Activated CD4-positive, alpha-beta T cell treated with anti-CD3 and anti-CD28 coated beads, Interleukin-2, amount 50 U/mL, for 1 hour (primary cell): Measurements from ENCODE around the gene PQBP1.

Source experiments
- DNase-seq: peaks from one replicate; pipeline ENCODE4 v3.0.0-alpha.2; 2020

The PQBP1 gene

DNA sequence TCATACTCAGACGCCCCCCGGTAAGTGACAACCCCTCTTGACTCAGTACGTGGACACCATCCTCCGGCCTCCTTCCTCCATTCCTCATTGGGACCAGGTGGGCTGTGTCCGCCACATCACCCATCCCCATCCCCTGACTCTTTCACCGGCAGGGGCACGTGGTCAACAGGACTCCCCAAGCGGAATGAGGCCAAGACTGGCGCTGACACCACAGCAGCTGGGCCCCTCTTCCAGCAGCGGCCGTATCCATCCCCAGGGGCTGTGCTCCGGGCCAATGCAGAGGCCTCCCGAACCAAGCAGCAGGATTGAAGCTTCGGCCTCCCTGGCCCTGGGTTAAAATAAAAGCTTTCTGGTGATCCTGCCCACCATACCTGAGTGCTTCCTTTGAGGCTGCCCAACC, 5.0 kb downstream of the PQBP1 start:
- DNase-seq = no peak

GRCh38 chrX:48903290-48903689, 5.6 kb downstream of the PQBP1 start:
- no peak for DNase-seq

DNA sequence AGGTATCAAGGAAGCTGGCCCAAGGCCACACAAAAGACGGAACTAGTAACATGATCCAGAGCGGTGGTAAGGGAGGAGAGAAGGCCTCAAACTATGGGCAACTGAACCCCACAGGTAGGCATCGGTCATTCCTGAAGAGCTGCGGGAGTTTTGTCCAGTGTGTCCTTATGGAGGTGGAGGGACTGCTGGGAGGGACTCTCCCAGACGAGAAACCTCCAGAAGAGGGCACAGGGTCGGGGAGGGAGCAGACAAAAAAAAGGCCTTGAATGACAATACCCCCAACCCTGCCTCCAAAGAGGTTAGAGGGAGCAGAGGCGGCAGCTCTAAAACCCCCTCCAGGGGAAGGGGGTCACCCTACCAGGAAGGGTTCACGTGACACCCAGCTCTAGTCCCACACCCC, 6.5 kb downstream of the PQBP1 start:
- DNase-seq = no peak

- DNase-seq = no peak
Observed at GRCh38 chrX:48904626-48905025, 6.9 kb downstream of the PQBP1 start.

GRCh38 chrX:48905090-48905790, 7.5 kb downstream of the PQBP1 start:
- no peak for DNase-seq

DNA sequence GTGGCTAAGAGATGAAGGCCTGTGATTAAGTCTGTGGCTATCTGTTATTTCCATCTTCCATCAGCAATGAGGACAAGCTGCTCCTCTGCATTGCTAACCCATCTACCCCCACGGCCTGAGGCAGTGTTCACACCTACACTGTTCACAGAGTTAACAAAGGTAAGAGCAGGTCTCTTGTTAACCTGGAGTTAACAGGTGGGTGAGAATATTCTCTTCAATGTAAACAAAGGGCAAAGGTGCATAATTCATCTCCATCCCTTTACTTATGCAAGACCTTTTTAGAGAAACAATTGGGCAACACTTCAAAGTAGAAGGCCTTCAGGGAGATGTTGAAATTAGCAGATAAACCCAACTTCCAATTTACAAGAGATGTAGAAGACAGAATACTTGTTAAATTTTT, 10.9 kb downstream of the PQBP1 start:
- DNase-seq = no peak

GRCh38 chrX:48909703-48910294, 12.1 kb downstream of the PQBP1 start:
- no peak for DNase-seq

DNA sequence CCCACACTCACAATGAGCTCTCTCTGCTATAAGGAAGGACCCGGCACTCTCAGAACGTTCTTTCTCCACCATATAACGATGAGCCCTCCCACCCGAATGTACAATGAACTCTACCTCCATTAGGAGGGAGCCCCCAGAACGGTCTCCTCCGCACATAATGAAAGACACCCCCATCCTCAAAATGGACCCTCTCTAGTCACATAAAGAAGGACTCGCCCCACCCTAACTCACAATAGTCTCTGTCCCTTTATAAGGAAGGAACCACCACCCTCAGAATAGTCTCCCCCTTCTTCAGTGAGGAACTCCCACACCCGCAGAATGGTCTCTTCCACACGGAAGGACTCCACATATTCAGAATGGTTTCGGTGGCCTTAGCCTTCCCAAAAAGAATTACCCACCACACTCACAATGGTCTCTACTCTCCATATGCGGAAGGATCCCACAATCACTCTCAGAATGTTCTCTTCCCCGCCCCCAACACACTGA, 13.2 kb downstream of the PQBP1 start:
- no peak for DNase-seq

GRCh38 chrX:48911412-48912182, 13.9 kb downstream of the PQBP1 start, which contains the start of gene SLC35A2:
Gene SLC35A2 (minus strand): TSS chrX:48911646. CDS start chrX:48911636, 10 bp downstream.
- peak; percentile 85 for DNase-seq

DNA sequence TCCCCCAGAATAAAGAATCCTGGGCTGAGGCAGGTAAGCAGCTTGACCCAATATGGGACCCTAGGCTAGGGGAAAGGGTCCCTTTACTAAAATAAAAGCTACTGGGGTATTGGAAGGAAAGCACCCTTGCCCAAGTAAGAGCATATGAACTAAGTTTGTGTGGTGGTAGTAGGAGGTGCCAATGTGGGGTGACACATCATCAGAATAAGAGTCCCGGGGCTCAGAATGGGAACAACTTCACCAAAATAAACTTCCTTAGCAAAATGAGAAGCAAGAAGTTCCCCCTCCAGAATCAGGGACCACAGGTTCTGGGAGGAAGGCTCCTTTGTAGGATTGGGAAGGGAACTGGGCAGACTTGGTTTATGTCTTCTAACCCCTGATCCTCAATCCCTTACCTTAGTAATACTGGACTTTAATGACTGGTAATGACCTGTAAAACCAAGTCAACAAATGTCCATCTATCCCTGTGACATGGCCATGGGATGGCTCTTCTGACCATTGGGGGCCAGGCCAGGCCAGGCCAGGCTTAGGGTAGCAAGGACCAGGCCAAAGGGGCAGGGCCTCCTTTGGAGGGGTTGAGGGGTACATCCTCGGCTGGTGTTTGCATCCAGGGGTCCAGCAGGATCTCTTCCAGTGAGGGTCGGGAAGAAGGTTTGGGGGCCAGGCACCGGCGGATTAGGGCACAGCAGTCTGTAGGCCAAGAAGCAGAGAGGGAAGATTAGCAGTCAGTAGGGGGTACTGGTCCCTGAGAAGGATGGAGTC, 16.1 kb downstream of the PQBP1 start:
- DNase-seq = no peak

DNA sequence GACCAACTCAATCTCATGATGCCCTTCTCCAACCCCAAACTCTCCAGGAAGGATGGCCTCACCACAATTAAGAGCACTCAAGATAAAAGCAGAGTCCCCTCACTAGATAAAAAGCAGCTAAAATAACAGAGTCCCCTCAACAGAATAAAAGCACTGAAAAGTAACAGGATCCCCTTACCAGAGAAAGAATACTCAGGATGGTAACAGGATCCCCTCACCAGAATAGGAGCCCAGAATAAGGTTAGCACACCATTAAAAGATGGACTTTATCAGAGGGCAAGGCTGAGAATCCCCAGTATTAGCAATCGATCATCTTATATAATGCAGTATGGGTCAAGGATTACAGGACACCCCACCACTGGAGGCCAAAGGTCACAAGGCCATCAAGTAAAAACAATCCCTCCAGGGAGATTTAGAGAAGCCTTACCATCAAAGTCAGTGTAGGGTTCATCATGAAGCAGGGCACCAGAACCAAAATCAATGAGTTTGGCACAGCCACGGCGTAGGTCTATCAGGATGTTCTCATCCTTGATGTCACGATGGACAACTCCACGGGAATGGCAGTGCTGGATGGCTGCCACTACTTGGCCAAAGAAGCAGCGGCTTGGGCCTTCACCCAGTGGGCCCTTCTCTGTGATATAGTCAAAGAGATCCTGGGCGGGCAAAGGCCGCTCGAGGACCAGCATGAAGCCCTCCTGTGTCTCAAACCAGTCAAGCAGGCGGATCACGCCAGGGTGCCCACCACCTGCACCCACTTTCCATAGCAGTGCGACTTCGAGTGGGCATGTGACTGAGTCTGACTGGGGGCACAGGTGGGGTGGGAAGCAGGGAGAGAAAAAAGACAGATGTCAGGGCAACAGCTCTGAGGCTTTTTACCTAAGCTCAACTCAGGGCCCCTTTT, 17.1 kb downstream of the PQBP1 start:
- no peak for DNase-seq

GRCh38 chrX:48917139-48918001, 19.6 kb downstream of the PQBP1 start:
- DNase-seq = peak; percentile 83

DNA sequence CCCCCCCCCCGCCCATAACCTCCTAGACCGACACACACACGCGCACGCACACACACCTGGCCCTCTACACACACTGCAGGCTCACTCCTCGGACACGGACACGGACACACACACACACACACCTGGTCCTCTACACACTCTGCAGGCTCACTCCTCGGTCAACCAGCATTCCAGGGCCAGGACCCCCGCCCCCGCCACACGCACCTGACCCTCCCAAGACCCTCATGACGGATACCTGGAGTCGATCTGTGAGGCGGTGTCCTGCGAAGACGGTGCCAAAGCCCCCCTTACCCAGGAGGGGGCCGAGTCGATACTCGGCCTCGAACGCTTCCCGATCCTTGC, 20.5 kb downstream of the PQBP1 start:
- no peak for DNase-seq

GRCh38 chrX:48918643-48919340, 21.1 kb downstream of the PQBP1 start, which contains the start of gene PIM2:
Gene PIM2 (minus strand): TSS chrX:48919024. CDS start chrX:48918834, 190 bp downstream.
- DNase-seq = peak; percentile 90

GRCh38 chrX:48919360-48919841, 21.7 kb downstream of the PQBP1 start:
- peak; percentile 30 for DNase-seq

GRCh38 chrX:48919947-48920717, 22.4 kb downstream of the PQBP1 start:
- DNase-seq = peak; percentile 20

DNA sequence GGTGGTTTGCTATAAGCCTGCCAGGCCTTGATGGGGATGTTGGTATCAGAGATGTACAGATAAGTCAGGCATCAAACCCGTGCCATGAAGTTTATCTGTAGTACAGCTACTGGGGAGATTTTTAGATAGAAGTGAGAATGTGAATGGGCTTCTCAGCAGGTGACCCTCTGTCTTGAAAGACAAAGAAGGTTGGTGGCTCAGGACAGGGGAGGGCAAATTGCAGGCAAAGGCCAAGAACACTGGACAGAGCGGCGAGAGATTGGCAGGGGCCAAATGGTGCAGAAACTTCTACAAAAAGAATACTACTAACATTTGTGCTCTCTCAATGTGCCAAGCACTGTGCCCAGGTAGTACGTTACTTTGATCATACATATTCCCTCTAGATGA, 23.0 kb downstream of the PQBP1 start:
- DNase-seq = no peak

GRCh38 chrX:48923771-48924170, 26.0 kb downstream of the PQBP1 start:
- no peak for DNase-seq

- no peak for DNase-seq
Observed at GRCh38 chrX:48924270-48924669, 26.5 kb downstream of the PQBP1 start.
